SH-SY5Y (cell line): ENCODE measurements around the gene RAI14.

Source experiments
- GATA2 ChIP-seq: IDR thresholded peaks from 2 replicates; pipeline ENCODE4 v1.6.1; 2011; ENCODE audit warnings: mild to moderate bottlenecking, low read depth, low read length
- GATA3 ChIP-seq: IDR thresholded peaks from 2 replicates; pipeline ENCODE4 v1.6.1; 2011; ENCODE audit warnings: low read depth, mild to moderate bottlenecking, low read length, moderate library complexity

DNA sequence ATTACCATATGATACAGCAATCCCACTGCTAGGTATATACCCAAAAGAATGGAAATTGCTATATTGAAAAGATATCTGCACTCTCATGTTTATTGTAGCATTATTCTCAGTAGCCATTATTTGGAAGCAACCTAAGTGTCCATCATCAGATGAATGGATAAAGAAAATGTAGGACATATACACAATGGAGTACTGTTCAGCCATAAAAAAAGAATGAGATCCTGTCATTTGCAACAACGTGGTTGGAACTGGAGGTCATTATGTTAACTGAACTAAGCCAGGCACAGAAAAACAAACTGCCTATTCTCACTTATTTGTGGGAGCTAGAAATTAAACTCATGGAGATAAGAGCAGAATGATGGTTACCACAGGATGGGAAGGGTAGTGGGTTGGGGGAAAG is 119.8 kb downstream of the RAI14 start:
- no peak for TF ChIP-seq GATA2
- TF ChIP-seq GATA3: no peak
